HG02642 (cell line): ENCODE measurements around the gene EFHC2.

Experiments used
- ATAC-seq: cut with Tn5 transposase; IDR thresholded peaks from one replicate; pipeline ENCODE4 v1.9.1; 2021; ENCODE audit warnings: mild to moderate bottlenecking; ENCODE audit not compliant: unreplicated experiment, poor library complexity

The EFHC2 gene

GRCh38 chrX:44343412-44344141 lies at the start of gene EFHC2:
EFHC2 (minus strand) TSS chrX:44343672; CDS start chrX:44343588, 84 bp downstream.
- no peak for ATAC-seq

GRCh38 chrX:44392767-44393166 lies 49.3 kb upstream of the EFHC2 start:
- no peak for ATAC-seq

GRCh38 chrX:44384688-44385338 lies 41.3 kb upstream of the EFHC2 start:
- no peak for ATAC-seq

GRCh38 chrX:44382871-44383270 lies 39.4 kb upstream of the EFHC2 start:
- ATAC-seq, result no peak

- ATAC-seq, result no peak
Observed at GRCh38 chrX:44352758-44353157, 9.3 kb upstream of the EFHC2 start.

- no peak for ATAC-seq
Observed at GRCh38 chrX:44349561-44349960, 6.1 kb upstream of the EFHC2 start.

GRCh38 chrX:44344687-44345086 lies 1.2 kb upstream of the EFHC2 start:
- no peak for ATAC-seq

- peak; percentile 53 for ATAC-seq
Observed at GRCh38 chrX:44344194-44344593, 722 bp upstream of the EFHC2 start.

- ATAC-seq, result no peak
Observed at GRCh38 chrX:44342866-44343265, 606 bp downstream of the EFHC2 start.

GRCh38 chrX:44338361-44338760 lies 5.1 kb downstream of the EFHC2 start:
- no peak for ATAC-seq

- no peak for ATAC-seq
Observed at GRCh38 chrX:44332437-44332836, 11.0 kb downstream of the EFHC2 start.

- no peak for ATAC-seq
Observed at GRCh38 chrX:44330227-44330626, 13.2 kb downstream of the EFHC2 start.

GRCh38 chrX:44319550-44319949 lies 23.9 kb downstream of the EFHC2 start:
- no peak for ATAC-seq

- no peak for ATAC-seq
Observed at GRCh38 chrX:44317181-44317580, 26.3 kb downstream of the EFHC2 start.

- no peak for ATAC-seq
Observed at GRCh38 chrX:44314808-44315207, 28.7 kb downstream of the EFHC2 start.

GRCh38 chrX:44314259-44314734 lies 29.2 kb downstream of the EFHC2 start:
- ATAC-seq, result no peak

GRCh38 chrX:44312421-44312820 lies 31.1 kb downstream of the EFHC2 start:
- ATAC-seq, result no peak

- ATAC-seq, result no peak
Observed at GRCh38 chrX:44310227-44310626, 33.2 kb downstream of the EFHC2 start.

GRCh38 chrX:44308869-44309268 lies 34.6 kb downstream of the EFHC2 start:
- no peak for ATAC-seq

- no peak for ATAC-seq
Observed at GRCh38 chrX:44306356-44306755, 37.1 kb downstream of the EFHC2 start.

- no peak for ATAC-seq
Observed at GRCh38 chrX:44305921-44306320, 37.6 kb downstream of the EFHC2 start.

- no peak for ATAC-seq
Observed at GRCh38 chrX:44303119-44303518, 40.4 kb downstream of the EFHC2 start.
